Ovary (tissue), 9 donors: ENCODE measurements around the gene NPTXR. TPM values are rescaled to one million over a fixed set of nuclear protein-coding genes. Genes with fewer than 3 reads are reported as not detected.

Experiments used
- DNase-seq, 5 donors: peaks; one replicate each; pipeline ENCODE4 v3.0.0-alpha.2; 2019 to 2020
- H3K27ac ChIP-seq, 2 donors: fragments of 200-600 bp; one replicate each; pipeline versions ENCODE4 v1.5.1 to v1.8.0; 2019 to 2022
- H3K27me3 ChIP-seq: fragments of 200-600 bp; one replicate; pipeline ENCODE4 v1.8.0; 2022
- H3K36me3 ChIP-seq: fragments of 200-600 bp; sonication (generic); one replicate; pipeline ENCODE4 v1.5.1; 2019
- H3K4me1 ChIP-seq: one replicate; pipeline ENCODE4 v1.8.1; 2013; ENCODE audit warnings: mild to moderate bottlenecking, moderate library complexity; ENCODE audit not compliant: insufficient read depth
- H3K4me3 ChIP-seq: fragments of 200-600 bp; sonication (generic); one replicate; pipeline ENCODE4 v1.5.1; 2017
- H3K9me3 ChIP-seq, 2 donors: fragments of 200-600 bp in 1 of 2; sonication (generic) in 1 of 2; one replicate each; pipeline versions ENCODE4 v1.5.1 to v1.8.1; 2013 to 2019; ENCODE audit warnings: mild to moderate bottlenecking in 1 of 2, moderate library complexity in 1 of 2
- CTCF ChIP-seq, 3 donors: fragments of 450-650 bp in 2 of 3; fragments of 200-600 bp in 1 of 3; IDR thresholded peaks; one replicate each; pipeline versions ENCODE4 v1.5.1 to v1.8.0; 2016 to 2022; ENCODE audit warnings: antibody characterized with exemption in 3 of 3, mild to moderate bottlenecking in 1 of 3
- EP300 ChIP-seq: sonication (generic); formaldehyde crosslinking; IDR thresholded peaks from one replicate; pipeline ENCODE4 v1.6.1; 2017; ENCODE audit warnings: antibody characterized with exemption
- POLR2A ChIP-seq: fragments of 450-650 bp; IDR thresholded peaks from one replicate; pipeline ENCODE4 v1.6.1; 2017; ENCODE audit warnings: antibody characterized with exemption, mild to moderate bottlenecking, moderate library complexity
- WGBS, 3 donors: extraction: QIAGEN DNeasy Blood & Tissue Kit in 1 of 3; methylation state at CpG; one replicate each; pipeline versions ENCODE4 v1.1.5 to v1.1.7; 2013 to 2017; 5-methylcytosine and 5-hydroxymethylcytosine counted together
- intact Hi-C, 4 donors: fragments of 100-400 bp; cut with DNase I; formaldehyde crosslinking; loops; one replicate each; pipeline versions ENCODE4 v1.11.0 to v1.15.1; 2022 to 2023
- polyA plus RNA-seq, 2 donors: library from polyadenylated mRNA; stranded (reverse); fragments of 200-250 nt in 1 of 2; fragments of 350-450 nt in 1 of 2; fragmentation: Illumina TruSeq in 1 of 2; extraction: RNeasy Lipid Tissue Mini Kit (QIAGEN cat#74804) in 1 of 2; gene quantifications; one replicate each; pipeline ENCODE4 v1.2.3, GENCODE V29; 2013 to 2014
- total RNA-seq, 7 donors: library from RNA; depleted of rRNA in 2 of 7; stranded (reverse); fragments of >200 nt in 2 of 7; fragmentation: NEBNext Ultra II Directional in 3 of 7; extraction: Animal tissue kit (Norgen Biotek cat#: 25700) in 3 of 7; gene quantifications; one replicate each; pipeline versions ENCODE4 v1.1.0 to v1.2.4, GENCODE V29; 2016 to 2023
- donor health status: DM: no; HTN: no; CAD: no; lungs with moderate emphysema.
- donor health status: DM: no; HTN: no; CAD: no.
- donor health status: Bipolar disorder and iron deficiency.
- donor health status: DM: yes; HTN: yes; CAD: no.
- donor health status: DM: no; HTN: no; CAD: no.
- donor health status: DM: yes; HTN: yes; CAD: no.

Gene NPTXR
- total and polyA plus RNA-seq, 9 donors, result 5.2 to 23.1 (median 14.9) TPM

GRCh38 chr22:38872831-38873248 is 29.0 kb upstream of the NPTXR start:
- Histone ChIP-seq H3K4me3 (peak overlapping the region; percentile 64), H3K27me3 (no peaks in the 10 kb centered on the region), H3K9me3 (no peaks in the 10 kb centered on the region), H3K4me1 (peaks cover 3% of the 10 kb centered on the region), H3K27ac (peak overlapping the region; percentile 88 to 95), H3K36me3 (no peaks in the 10 kb centered on the region)
- 1% methylated on average over 28 to 37 of the region's 37 CpGs for WGBS, 3 donors
- peak; percentile 79 to 87 (median 83) for DNase-seq
- TF ChIP-seq POLR2A (peak; percentile 45), EP300 (no peak), CTCF (IDR thresholded peaks at IDR 0.05) (peak in 1 of 3 donors; percentile 3)
- intact Hi-C loops, result loop anchor here in 2 of 4 donors (5.0 kb wide), 2 partner anchors 49 to 444 kb away; partner anchors contain the start of gene RPL3 (in 1 of the 2)

- H3K36me3 ChIP-seq, result no peaks in the 10 kb centered on the region
- peaks cover 3% of the 10 kb centered on the region for H3K4me1 ChIP-seq
- WGBS, 3 donors, result 0 to 1% (median 0%) methylated on average over 28 to 73 of the region's 73 CpGs
- H3K9me3 ChIP-seq, result no peaks in the 10 kb centered on the region
- intact Hi-C loops, result loop anchor here in 2 of 4 donors (5.0 kb wide), 2 partner anchors 50 to 445 kb away; partner anchors contain the start of gene RPL3 (in 1 of the 2)
- peak within 1 kb of the TSS; percentile 95 for H3K27ac ChIP-seq
- peak in 1 of 3 donors; percentile 10 for TF ChIP-seq CTCF (IDR thresholded peaks at IDR 0.05)
- TF ChIP-seq POLR2A, result peak; percentile 43
- no peak for TF ChIP-seq EP300
- DNase-seq, result peak; percentile 96 to 99 (median 98)
- peak within 1 kb of the TSS; percentile 64 for H3K4me3 ChIP-seq
- H3K27me3 ChIP-seq, result no peaks in the 10 kb centered on the region
Measured at GRCh38 chr22:38872172-38872830, 28.5 kb upstream of the NPTXR start, which contains the start of gene CBX6. TSS of gene CBX6 (minus strand) at chr22:38872216. CDS start at chr22:38872190, 26 bp downstream.

GRCh38 chr22:38871360-38872171 is 27.7 kb upstream of the NPTXR start:
- Histone ChIP-seq H3K27me3 (no peaks in the 10 kb centered on the region), H3K27ac (peak overlapping the region; percentile 95), H3K4me3 (peak overlapping the region; percentile 64), H3K36me3 (no peaks in the 10 kb centered on the region), H3K4me1 (peaks cover 3% of the 10 kb centered on the region), H3K9me3 (no peaks in the 10 kb centered on the region)
- 1% methylated on average over 55 to 77 of the region's 77 CpGs for WGBS, 3 donors
- DNase-seq, result peak; percentile 42 to 63 (median 52)
- intact Hi-C loops, result loop anchor here in 2 of 4 donors (2.0 to 5.0 kb wide), 3 partner anchors 51 to 446 kb away; partner anchors contain the start of gene RPL3 (in 1 of the 2)
- TF ChIP-seq EP300 (no peak), CTCF (IDR thresholded peaks at IDR 0.05) (no peak), POLR2A (no peak)

GRCh38 chr22:38870791-38871359 is 27.0 kb upstream of the NPTXR start:
- H3K4me1 ChIP-seq, result peaks cover 4% of the 10 kb centered on the region
- peak overlapping the region; percentile 95 for H3K27ac ChIP-seq
- intact Hi-C loops, result loop anchor here in 2 of 4 donors (2.0 to 5.0 kb wide), 3 partner anchors 51 to 446 kb away; partner anchors contain the start of gene RPL3 (in 1 of the 2)
- DNase-seq, result no peak
- TF ChIP-seq POLR2A (no peak), CTCF (IDR thresholded peaks at IDR 0.05) (no peak), EP300 (no peak)
- peak overlapping the region; percentile 64 for H3K4me3 ChIP-seq
- H3K36me3 ChIP-seq, result no peaks in the 10 kb centered on the region
- no peaks in the 10 kb centered on the region for H3K9me3 ChIP-seq
- WGBS, 3 donors, result 20 to 24% (median 24%) methylated on average over 2 of the region's 2 CpGs
- no peaks in the 10 kb centered on the region for H3K27me3 ChIP-seq
